HG03575 (cell line): ENCODE data around the gene PLXNA1.

Experiments used
- ATAC-seq: cut with Tn5 transposase; IDR thresholded peaks from one replicate; pipeline ENCODE4 v1.9.1; 2021; ENCODE audit not compliant: unreplicated experiment, insufficient number of reproducible peaks, low FRiP score; ENCODE audit errors: extremely low read depth

Gene PLXNA1

GRCh38 chr3:126963261-126964190 lies 19.4 kb upstream of the PLXNA1 start:
- no peak for ATAC-seq

DNA sequence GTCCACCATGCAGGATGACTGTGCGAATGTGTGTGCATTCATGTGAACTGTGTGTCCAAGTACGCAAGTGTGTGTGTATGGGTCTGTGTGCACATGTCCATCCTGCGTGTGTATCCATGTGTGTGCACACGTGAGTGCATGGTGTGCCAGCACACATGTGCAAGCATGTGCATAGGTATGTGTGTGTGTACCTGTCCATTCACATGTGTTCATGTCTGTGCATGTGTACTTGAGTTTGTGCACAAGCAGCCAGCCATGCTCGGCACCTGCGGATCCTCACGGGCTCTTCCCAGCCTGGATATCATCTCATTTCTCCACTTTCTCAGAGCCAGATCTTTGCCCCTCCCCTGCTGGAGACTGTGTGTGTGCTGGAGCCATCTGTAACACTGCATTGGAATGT lies 18.7 kb upstream of the PLXNA1 start:
- ATAC-seq = no peak

DNA sequence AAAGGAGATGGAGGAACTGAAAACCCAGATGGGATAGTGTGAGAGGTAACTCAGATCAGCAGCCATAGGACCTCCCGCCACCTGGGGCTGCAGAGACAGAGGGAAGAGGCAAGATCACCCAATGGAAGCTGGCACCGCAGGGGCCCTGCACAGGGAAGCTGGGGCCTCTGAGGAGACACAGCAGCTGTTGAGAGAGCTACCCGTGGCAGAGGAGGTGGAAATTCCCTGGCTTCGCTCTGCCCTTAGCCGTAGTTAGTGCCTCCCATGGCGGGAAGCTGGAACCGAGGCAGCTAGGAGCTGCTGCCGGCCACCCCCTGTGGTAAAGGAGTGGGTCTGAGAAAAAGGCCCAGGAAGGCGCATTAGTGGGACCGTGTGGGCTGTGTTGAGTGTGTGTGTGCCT lies 18.0 kb upstream of the PLXNA1 start:
- ATAC-seq = no peak

DNA sequence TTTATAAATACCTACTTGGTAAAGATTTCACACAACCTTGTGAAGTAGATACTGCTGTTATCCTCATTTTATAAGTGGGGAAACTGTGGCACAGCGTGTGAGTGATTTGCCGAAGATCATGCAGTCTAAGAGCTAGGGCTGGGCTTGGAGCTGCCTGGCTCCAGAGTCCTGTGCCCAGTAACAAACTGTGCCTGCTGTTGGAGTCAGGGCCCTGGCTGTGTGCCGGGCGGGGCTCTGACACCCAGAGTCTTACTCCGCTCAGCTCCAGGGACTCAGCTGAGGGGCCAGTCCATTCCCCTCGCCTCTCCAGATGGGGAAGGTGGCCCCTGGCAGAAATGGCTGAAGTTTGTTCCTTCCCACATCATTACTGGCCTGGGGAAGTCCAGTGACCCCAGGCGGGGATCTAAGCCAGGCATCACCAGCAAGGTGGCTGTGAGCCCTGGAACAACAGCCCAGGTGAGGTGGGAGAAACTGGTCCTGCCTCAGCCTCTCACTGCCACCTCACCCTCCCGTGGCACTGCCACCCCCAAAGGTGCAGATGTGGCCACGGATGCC lies 17.3 kb upstream of the PLXNA1 start:
- no peak for ATAC-seq

DNA sequence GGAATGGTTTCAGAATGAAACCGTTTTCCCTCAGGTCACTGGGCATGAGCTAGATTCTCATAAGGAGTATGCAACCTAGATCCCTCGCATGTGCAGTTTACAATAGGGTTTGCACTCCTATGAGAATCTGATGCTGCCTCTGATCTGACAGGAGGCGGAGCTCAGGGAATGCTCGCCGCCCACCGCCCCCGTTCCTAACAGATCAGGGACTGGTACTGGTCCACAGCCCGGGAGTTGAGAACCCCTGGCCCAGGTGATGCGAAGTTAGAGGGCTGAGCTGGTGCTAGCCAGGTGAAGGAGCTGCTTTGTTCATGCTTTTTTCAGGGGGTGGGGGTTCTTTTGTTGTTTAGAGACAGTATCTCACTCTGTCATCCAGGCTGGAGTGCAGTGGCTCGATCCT lies 15.5 kb upstream of the PLXNA1 start:
- no peak for ATAC-seq

GRCh38 chr3:126968391-126969390 lies 14.2 kb upstream of the PLXNA1 start:
- ATAC-seq = no peak

DNA sequence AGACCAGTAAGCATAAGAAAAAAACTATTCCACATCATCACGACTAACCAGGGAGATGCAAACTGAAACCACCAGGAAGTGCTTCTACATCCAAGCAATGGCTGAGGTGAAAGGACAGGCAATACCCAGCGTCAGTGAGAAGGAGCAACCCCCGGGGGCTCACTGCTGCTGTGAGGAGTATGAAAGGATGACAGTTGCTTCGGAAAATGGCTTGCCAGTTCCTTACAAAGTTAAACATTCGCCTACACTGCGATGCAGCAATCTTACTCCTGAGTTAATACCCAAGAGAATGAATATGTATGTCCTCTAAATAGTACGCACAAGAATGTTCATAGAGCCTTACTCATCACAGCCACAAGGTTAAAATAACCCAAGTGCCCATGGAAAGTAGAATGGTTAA lies 13.3 kb upstream of the PLXNA1 start:
- ATAC-seq = no peak

GRCh38 chr3:126970101-126970500 lies 12.8 kb upstream of the PLXNA1 start:
- ATAC-seq = no peak

DNA sequence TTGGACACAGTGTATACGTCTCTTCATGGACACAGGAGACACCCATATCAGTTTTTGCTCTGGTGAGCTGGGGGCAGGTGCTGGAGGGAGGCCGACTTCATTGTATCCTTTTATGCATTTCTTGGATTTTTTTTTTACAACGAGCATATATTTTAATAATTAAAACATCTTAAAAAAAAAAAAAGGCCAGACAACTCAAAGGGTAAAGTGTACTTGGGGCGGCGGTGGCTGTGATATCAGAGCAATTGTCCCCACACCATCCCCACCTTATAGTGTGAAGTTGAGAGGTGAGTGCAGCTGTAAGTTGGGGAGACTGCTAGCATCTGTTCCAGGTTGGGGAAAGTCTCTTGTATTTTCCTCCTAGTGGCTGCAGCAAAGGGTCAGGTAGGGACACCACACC lies 12.0 kb upstream of the PLXNA1 start:
- ATAC-seq = no peak

DNA sequence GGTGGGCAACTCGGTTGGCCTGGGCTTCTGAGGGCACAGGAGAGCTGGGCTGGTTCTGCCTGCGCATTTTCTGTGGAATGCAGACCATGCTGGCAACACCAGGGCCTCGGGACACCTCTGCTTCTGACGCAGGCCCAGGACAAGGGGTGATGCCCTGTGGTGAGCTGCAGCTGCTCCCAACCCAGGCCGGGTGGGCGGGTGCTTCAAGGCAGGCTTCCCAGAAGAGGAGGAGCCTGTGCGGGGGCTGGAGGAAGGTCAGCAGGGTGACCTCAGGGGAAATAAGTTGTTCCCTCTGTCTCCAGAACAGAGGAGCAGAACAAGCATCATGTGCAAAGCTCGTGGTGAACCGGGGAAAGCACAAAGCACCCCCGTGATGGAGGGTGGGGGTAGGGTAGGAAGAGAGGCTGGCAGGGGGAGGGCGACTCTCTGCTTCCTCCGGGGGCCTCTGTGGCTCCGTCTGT lies 11.0 kb upstream of the PLXNA1 start:
- ATAC-seq = no peak

DNA sequence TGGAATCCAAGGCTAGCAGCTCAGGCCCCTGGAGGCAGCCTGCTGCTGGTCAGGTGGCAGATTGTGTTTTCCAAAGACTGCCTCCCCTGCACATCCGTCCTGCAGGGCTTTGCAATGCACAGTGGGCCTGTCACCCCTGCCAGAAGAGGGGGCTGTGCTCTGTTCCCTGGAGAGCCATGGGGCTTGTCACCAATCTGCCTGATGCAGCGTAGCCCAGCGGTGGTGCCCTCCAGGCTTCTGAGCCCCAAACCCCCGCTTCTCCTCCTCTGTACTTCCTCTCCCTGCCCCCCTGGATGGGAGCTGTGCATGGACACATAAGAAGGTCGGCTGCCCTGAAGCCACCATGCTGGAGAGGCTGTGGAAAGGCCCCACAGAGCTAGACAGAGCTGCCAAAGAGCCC lies 10.0 kb upstream of the PLXNA1 start:
- ATAC-seq = no peak

- no peak for ATAC-seq
Measured at GRCh38 chr3:126973814-126974213, 9.1 kb upstream of the PLXNA1 start.

DNA sequence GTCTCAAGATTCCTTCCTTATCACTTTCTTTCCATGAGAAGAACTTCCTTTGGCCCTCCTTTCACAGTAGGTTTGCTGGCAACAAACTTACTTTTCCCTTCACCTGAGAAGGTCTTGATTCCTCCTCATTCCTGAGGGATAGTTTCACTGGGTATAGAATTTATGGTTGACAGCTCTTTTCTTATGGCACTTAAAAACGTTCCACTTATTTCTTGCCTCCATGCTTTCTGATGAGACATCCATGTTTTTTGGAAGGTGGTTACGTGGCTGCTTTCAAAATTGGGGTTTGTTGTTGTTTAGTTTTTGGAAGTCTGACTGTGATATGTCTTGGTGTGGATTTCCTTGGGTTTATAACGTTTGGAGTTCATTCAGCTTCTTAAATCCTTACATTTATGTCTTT lies 8.2 kb upstream of the PLXNA1 start:
- ATAC-seq = no peak

GRCh38 chr3:126976906-126977305 lies 6.0 kb upstream of the PLXNA1 start:
- no peak for ATAC-seq

- no peak for ATAC-seq
Measured at GRCh38 chr3:126977821-126978220, 5.1 kb upstream of the PLXNA1 start.

DNA sequence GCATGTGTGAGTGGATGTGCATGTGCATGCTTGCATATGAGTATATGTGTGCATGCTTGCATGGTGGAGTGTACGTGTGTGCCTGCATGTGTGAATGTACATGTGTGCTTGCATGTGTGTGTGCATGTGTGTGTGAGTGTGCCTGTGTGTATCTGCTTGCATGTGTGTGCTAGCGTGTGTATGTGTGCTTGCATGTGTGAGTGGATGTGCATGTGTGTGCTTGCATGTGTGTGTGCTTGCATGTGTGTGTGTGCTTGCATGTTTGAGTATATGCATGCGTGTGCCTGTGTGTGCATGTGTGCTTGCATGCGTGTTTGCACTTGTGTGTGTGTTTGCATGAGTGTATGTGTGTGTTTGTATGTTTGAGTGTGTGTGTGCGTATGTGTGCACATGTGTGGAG lies 4.6 kb upstream of the PLXNA1 start:
- no peak for ATAC-seq

GRCh38 chr3:126979046-126979628 lies 3.8 kb upstream of the PLXNA1 start:
- ATAC-seq = no peak

DNA sequence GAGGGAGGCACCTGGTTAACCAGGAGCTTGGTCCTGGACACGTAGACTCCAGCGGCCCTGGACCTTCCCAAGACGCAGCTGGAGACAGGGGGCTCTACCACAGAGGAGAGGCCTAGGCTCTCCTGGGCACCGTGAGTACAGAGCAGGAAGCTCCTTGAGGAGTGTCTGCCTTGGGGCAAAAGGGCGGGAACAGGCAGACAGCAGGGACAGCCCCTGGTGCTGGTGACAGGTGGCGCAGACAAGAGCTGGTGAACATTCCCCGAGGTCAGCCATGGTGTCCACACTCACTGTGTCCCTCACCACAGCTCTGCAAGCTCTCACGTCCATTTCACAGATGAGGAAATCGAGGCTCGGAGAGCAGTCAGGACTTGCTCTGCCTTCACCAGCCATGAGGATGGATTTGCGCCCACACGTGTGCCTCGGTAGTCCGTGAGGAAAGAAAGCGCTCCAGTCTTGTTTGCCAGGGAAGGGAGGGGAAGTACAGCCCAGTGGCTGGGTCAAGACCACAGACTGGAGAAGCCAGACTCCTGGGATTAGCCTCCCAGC lies 2.6 kb upstream of the PLXNA1 start:
- ATAC-seq = no peak

DNA sequence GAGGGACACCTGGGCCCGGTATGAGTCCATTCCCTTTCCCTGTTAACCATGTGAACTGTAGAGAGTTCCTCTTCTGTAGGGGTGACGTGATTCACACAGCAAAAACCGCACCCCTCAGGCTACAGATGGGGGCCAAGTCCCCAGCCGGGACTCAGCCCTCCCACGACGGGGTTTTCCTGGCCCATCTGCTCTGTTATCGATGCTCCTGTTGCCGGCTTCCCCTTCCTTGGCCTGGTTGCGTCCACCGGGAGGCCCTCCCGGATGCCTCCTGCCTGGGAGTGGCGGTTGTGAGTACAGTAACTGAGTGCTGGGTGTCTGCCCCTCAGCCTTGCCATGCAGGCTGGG lies 817 bp upstream of the PLXNA1 start:
- no peak for ATAC-seq
